GM12878 (cell line): Measurements from ENCODE around the gene COL11A2. TPM values are rescaled to one million over a fixed set of nuclear protein-coding genes. Genes with fewer than 3 reads are reported as not detected.

Experiments used
- ATAC-seq: fragments of 200-7000 bp; cut with Tn5 transposase; 3 replicates; pipeline ENCODE4 v1.9.1; 2020; ENCODE audit warnings: mild to moderate bottlenecking, moderate library complexity
- BruUV-seq: library from RNA; stranded (reverse); fragments of 400-500 nt; replicated peaks from 2 replicates; lab custom pipeline; 2021; lab: Mats Ljungman, UMichigan
- CTCF ChIA-PET: fragments of 300-600 bp; sonication (Branson Sonifier 250); formaldehyde crosslinking; extraction: SDS; loops from one replicate; lab custom pipeline; 2021; ENCODE audit warnings: inconsistent platforms; lab: Yijun Ruan, JAX
- POLR2A ChIA-PET: fragments of 350-600 bp; formaldehyde crosslinking; extraction: SDS; loops from one replicate; lab custom pipeline; 2021; ENCODE audit warnings: inconsistent platforms; lab: Charles Lee
- RAD21 ChIA-PET: fragments of 300-600 bp; sonication (Branson Sonifier 250); formaldehyde crosslinking; loops from one replicate; lab custom pipeline; 2023; ENCODE audit warnings: antibody characterized with exemption; ENCODE audit not compliant: unreplicated experiment; lab: Charles Lee
- SMC1A ChIA-PET: fragments of 300-600 bp; sonication (Branson Sonifier 250); formaldehyde crosslinking; loops from one replicate; lab custom pipeline; 2023; ENCODE audit not compliant: unreplicated experiment, uncharacterized antibody; lab: Charles Lee
- DNase-seq: peaks from one replicate; pipeline ENCODE4 v3.0.0-alpha.2; 2011; ENCODE audit warnings: low read depth, low spot score
- FAIRE-seq: peaks from 3 replicates; lab custom pipeline; 2011; peaks lifted over from hg19 to GRCh38; lab: Jason Lieb, UNC
- H2AFZ ChIP-seq: 2 replicates; pipeline ENCODE4 v1.6.0; 2011; ENCODE audit warnings: low read depth, low read length, control low read depth; ENCODE audit not compliant: control insufficient read depth
- H3K27ac ChIP-seq: 2 replicates; pipeline ENCODE4 v1.5.1; 2011; ENCODE audit warnings: control low read depth; ENCODE audit not compliant: control insufficient read depth, insufficient read depth
- H3K27me3 ChIP-seq, 2 experiments: replicated peaks in 1 of 2; 2 replicates each; pipeline versions ENCODE4 v1.6.0 to v1.6.1; 2011; ENCODE audit warnings: low read length in 1 of 2; ENCODE audit not compliant: control insufficient read depth in 2 of 2, insufficient read depth in 2 of 2
- H3K36me3 ChIP-seq, 2 experiments: 2 replicates each; pipeline ENCODE4 v1.5.1; 2011; ENCODE audit warnings: low read length in 1 of 2; ENCODE audit not compliant: control insufficient read depth in 2 of 2, insufficient read depth in 2 of 2
- H3K4me1 ChIP-seq: 2 replicates; pipeline ENCODE4 v1.6.1; 2011; ENCODE audit warnings: mild to moderate bottlenecking, low read length, moderate library complexity, mixed read lengths; ENCODE audit not compliant: control insufficient read depth, insufficient read depth
- H3K4me2 ChIP-seq: 2 replicates; pipeline ENCODE4 v1.6.0; 2011; ENCODE audit warnings: control low read depth; ENCODE audit not compliant: control insufficient read depth, insufficient read depth
- H3K4me3 ChIP-seq: fragments of 200-600 bp; sonication (generic); 2 replicates; pipeline ENCODE4 v1.5.1; 2016
- H3K79me2 ChIP-seq: 2 replicates; pipeline ENCODE4 v1.6.0; 2011; ENCODE audit warnings: low read length; ENCODE audit not compliant: control insufficient read depth, insufficient read depth
- H3K9ac ChIP-seq: 2 replicates; pipeline ENCODE4 v1.8.0; 2011; ENCODE audit warnings: low read length, control low read depth, mixed read lengths; ENCODE audit not compliant: control insufficient read depth, insufficient read depth
- H3K9me3 ChIP-seq: replicated peaks from 3 replicates; pipeline ENCODE4 v1.5.1; 2011; ENCODE audit warnings: mild to moderate bottlenecking, low read length; ENCODE audit not compliant: control insufficient read depth, insufficient read depth
- H4K20me1 ChIP-seq: 2 replicates; pipeline ENCODE4 v1.6.0; 2011; ENCODE audit not compliant: control insufficient read depth, insufficient read depth
- CBX5 ChIP-seq: sonication (generic); IDR thresholded peaks from 2 replicates; pipeline ENCODE4 v1.6.1; 2016; ENCODE audit warnings: low read depth, moderate library complexity, mild to moderate bottlenecking, inconsistent platforms
- ESRRA ChIP-seq: IDR thresholded peaks from 2 replicates; pipeline ENCODE4 v1.6.1; 2012; ENCODE audit warnings: mild to moderate bottlenecking, low read length, improper control_type of control experiment
- SREBF2 ChIP-seq: IDR thresholded peaks from 2 replicates; pipeline ENCODE4 v1.6.1; 2012; ENCODE audit warnings: mild to moderate bottlenecking, low read length
- WGBS: methylation state at CpG from one replicate; pipeline ENCODE4 v1.1.6; 2016; ENCODE audit warnings: low lambda C conversion rate; ENCODE audit not compliant: insufficient replicate concordance, insufficient coverage; ENCODE audit errors: missing lambda C conversion rate; 5-methylcytosine and 5-hydroxymethylcytosine counted together
- in situ Hi-C: fragments of 300-500 bp; cut with MboI; formaldehyde crosslinking; loops from 9 replicates; pipeline ENCODE4 v1.14.3; 2018; ENCODE audit warnings: mixed read lengths
- intact Hi-C: fragments of 100-400 bp; cut with micrococcal nuclease; formaldehyde crosslinking; loops from one replicate; pipeline ENCODE4 v1.14.2; 2022; ENCODE audit not compliant: unreplicated experiment
- polyA plus RNA-seq, 11 experiments: library from polyadenylated mRNA; depleted of rRNA in 4 of 11; unstranded in 6 of 11; stranded (reverse) in 5 of 11; fragments of >200 nt; fragmentation: Nextera tagmentation in 4 of 11; fragmentation: Illumina TruSeq in 1 of 11; extraction: Ambion mirVana in 4 of 11; extraction: Trizol in 1 of 11; gene quantifications; 1 replicate in 1 of 11; 2 replicates in 10 of 11; pipeline versions ENCODE4 v1.2.1 to v1.2.3, GENCODE V29; 2011 to 2016; ENCODE audit warnings: inconsistent platforms in 2 of 11, missing spikeins in 2 of 11, low read depth in 1 of 11
- total RNA-seq, 4 experiments: library from RNA; depleted of rRNA in 3 of 4; stranded (reverse); fragments of >200 nt in 3 of 4; fragmentation: Illumina TruSeq in 1 of 4; extraction: Trizol in 1 of 4; gene quantifications; 2 replicates each; pipeline versions ENCODE4 v1.2.1 to v1.2.3, GENCODE V29; 2013 to 2021
- TF ChIP-seq, protein P1 (sequence below): IDR thresholded peaks from 2 replicates; pipeline ENCODE4 v1.6.1; 2012; ENCODE audit warnings: low read length, inconsistent platforms

The COL11A2 gene
- total and polyA plus RNA-seq, 10 of the 15 experiments (the other 5 are each of a cell fraction or from before 2014, with no cell fraction given) = 0.03 to 0.83 (median 0.22) TPM; not detected in 1

DNA sequence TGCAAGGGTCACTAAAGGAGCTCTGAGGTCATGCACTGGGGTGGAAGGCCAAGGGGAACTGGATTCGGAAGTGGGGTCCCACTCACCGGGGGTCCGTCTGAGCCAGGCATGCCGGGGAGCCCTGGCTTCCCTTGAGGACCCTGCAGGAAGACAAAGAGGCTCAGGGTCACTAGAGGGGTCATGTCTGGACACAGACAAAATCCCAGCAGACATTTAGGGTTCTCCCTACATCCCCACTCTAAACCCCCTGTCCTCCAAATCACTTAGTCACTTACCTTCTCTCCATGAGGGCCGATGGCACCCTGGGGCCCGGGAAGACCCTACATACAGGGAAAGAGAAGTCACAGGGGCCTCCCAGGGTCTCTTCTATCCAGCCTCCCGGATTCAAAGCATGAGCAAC is 15.4 kb downstream of the COL11A2 start:
- intact Hi-C loops = no loop called here
- Histone ChIP-seq H3K79me2 (no peaks in the 10 kb centered on the region), H3K9me3 (no peaks in the 10 kb centered on the region), H3K4me1 (no peaks in the 10 kb centered on the region), H4K20me1 (no peaks in the 10 kb centered on the region), H3K4me2 (no peak overlapping the region)
- ATAC-seq = no peak
- SMC1A ChIA-PET = no interaction called here
- no peak for TF ChIP-seq ESRRA
- TF ChIP-seq, protein P1, sequence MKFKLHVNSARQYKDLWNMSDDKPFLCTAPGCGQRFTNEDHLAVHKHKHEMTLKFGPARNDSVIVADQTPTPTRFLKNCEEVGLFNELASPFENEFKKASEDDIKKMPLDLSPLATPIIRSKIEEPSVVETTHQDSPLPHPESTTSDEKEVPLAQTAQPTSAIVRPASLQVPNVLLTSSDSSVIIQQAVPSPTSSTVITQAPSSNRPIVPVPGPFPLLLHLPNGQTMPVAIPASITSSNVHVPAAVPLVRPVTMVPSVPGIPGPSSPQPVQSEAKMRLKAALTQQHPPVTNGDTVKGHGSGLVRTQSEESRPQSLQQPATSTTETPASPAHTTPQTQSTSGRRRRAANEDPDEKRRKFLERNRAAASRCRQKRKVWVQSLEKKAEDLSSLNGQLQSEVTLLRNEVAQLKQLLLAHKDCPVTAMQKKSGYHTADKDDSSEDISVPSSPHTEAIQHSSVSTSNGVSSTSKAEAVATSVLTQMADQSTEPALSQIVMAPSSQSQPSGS = no peak
- TF ChIP-seq, all 136 proteins: peak for 0
- Histone ChIP-seq H3K27ac (no peak overlapping the region), H2AFZ (no peak overlapping the region), H3K36me3 (no peaks in the 10 kb centered on the region), H3K27me3 (no peaks in the 10 kb centered on the region), H3K4me3 (no peak overlapping the region), H3K9ac (no peak overlapping the region)
- CTCF ChIA-PET = no interaction called here
- BruUV-seq = no TSS peak
- in situ Hi-C loops = no loop called here
- RAD21 ChIA-PET = interaction anchor here (0.8 kb wide), 1 partner anchor 27 kb away, joined by 3 read pairs; no protein-coding TSS in a partner anchor
- DNase-seq (no peak), FAIRE-seq (no peak)
- POLR2A ChIA-PET = no interaction called here
- WGBS = 44% methylated on average over 7 of the region's 7 CpGs

DNA sequence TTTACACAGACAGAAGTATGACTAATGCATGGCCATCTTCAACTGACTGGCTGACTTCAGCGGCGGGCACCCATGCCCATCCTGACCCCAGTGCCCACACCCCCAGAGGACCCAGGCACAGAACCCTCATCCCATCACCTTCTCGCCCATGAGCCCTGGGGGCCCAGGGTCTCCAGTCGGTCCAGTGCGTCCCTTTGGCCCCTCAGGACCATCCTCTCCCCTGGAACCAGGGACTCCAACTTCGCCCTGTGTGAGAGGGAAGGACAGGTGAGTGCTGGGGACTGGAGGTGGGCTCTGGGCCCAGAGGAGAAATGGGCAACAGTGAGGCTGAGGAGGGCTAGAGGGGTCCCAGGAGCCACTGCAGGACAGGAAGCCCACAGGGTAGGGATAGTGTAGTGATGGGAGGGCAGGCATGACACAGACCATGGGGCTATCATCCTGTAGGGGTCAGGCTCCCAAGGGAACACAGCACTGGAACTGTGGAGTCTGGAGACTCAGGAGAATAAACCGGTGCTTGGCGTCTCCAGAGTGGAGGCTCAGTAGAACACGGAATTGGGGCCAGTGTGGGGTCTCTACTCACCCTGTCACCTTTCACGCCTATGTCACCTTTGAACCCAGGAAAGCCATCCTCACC is 16.7 kb downstream of the COL11A2 start:
- H3K27me3 ChIP-seq = no peaks in the 10 kb centered on the region
- in situ Hi-C loops = no loop called here
- H3K79me2 ChIP-seq = no peaks in the 10 kb centered on the region
- no peaks in the 10 kb centered on the region for H3K9me3 ChIP-seq
- intact Hi-C loops = no loop called here
- no peak for ATAC-seq
- no peak overlapping the region for H3K4me3 ChIP-seq
- no peak overlapping the region for H2AFZ ChIP-seq
- no peaks in the 10 kb centered on the region for H3K36me3 ChIP-seq
- CTCF ChIA-PET = interaction anchor here (0.7 to 6.0 kb wide), 6 partner anchors 21 to 160 kb away, joined by 3 to 58 read pairs (median 10); no protein-coding TSS in a partner anchor
- TF ChIP-seq CBX5 (no peak), SREBF2 (no peak)
- no peak overlapping the region for H3K27ac ChIP-seq
- 32% methylated on average over 10 of the region's 10 CpGs for WGBS
- RAD21 ChIA-PET = interaction anchor here (3.9 kb wide), 1 partner anchor 26 kb away, joined by 20 read pairs; no protein-coding TSS in a partner anchor
- no peaks in the 10 kb centered on the region for H4K20me1 ChIP-seq
- no TSS peak for BruUV-seq
- no peak overlapping the region for H3K4me2 ChIP-seq
- FAIRE-seq = no peak
- H3K4me1 ChIP-seq = no peaks in the 10 kb centered on the region
- SMC1A ChIA-PET = interaction anchor here (0.8 to 4.3 kb wide), 2 partner anchors 15 to 99 kb away, joined by 3 to 27 read pairs; partner anchors contain the start of gene HLA-DPB1
- POLR2A ChIA-PET = interaction anchor here (0.5 kb wide), 1 partner anchor 71 kb away, joined by 4 read pairs; no protein-coding TSS in a partner anchor
- H3K9ac ChIP-seq = no peak overlapping the region
- DNase-seq = no peak
